IgD-negative memory B cell (primary cell): ENCODE results near the gene MAPK8. TPM values are rescaled to one million over a fixed set of nuclear protein-coding genes. Genes with fewer than 3 reads are reported as not detected.

Source experiments
- H3K27ac Mint-ChIP-seq, 3 donors: one replicate each; pipeline ENCODE4 v1.8.0; 2020 to 2022; ENCODE audit warnings: mild to moderate bottlenecking in 3 of 3, mixed read lengths in 3 of 3, moderate library complexity in 1 of 3
- H3K27me3 Mint-ChIP-seq: one replicate; pipeline ENCODE4 v1.8.0; 2021; ENCODE audit warnings: mixed read lengths
- H3K36me3 Mint-ChIP-seq: one replicate; pipeline ENCODE4 v1.8.0; 2020; ENCODE audit warnings: mild to moderate bottlenecking, mixed read lengths
- H3K4me1 Mint-ChIP-seq, 3 donors: one replicate each; pipeline ENCODE4 v1.8.0; 2020 to 2022; ENCODE audit warnings: mixed read lengths in 3 of 3, mild to moderate bottlenecking in 1 of 3
- H3K4me3 Mint-ChIP-seq, 4 donors: one replicate each; pipeline ENCODE4 v1.8.0; 2020 to 2022; ENCODE audit warnings: mild to moderate bottlenecking in 4 of 4, mixed read lengths in 4 of 4, moderate library complexity in 3 of 4
- H3K9me3 Mint-ChIP-seq, 3 donors: one replicate each; pipeline ENCODE4 v1.8.0; 2020 to 2021; ENCODE audit warnings: mixed read lengths in 3 of 3, mild to moderate bottlenecking in 1 of 3
- polyA plus RNA-seq: library from polyadenylated mRNA; unstranded; fragments of 300-500 nt; fragmentation: Illumina TruSeq; gene quantifications from one replicate; pipeline ENCODE4 v1.2.3, GENCODE V29; 2021

The MAPK8 gene
- polyA plus RNA-seq, 1 donor from 2014 or later = 9.3 TPM

DNA sequence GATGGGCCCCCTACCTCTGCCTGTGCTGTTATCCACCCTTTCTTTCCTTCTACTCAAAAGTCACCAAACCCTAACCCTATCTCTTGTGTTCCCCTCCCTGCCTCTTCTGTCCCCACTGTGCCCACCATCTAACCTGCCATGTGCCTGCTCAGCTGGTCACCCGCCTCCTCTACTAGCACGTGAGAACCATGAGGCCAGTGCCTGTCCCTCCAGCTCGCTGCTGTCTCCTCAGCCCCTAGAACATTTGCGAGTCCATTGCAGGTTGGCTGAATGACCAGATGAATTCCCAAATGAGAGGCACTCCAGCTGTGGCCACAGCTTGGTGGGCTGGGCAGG, 169.4 kb downstream of the MAPK8 start:
- peaks cover 0 to 2% (median 0%) of the 10 kb centered on the region in 3 donors for H3K9me3 Mint-ChIP-seq
- H3K4me3 Mint-ChIP-seq = no peak overlapping the region
- no peak overlapping the region for H3K27ac Mint-ChIP-seq
- H3K36me3 Mint-ChIP-seq = no peaks in the 10 kb centered on the region
- no peaks in the 10 kb centered on the region for H3K4me1 Mint-ChIP-seq
- peaks cover 6% of the 10 kb centered on the region for H3K27me3 Mint-ChIP-seq

DNA sequence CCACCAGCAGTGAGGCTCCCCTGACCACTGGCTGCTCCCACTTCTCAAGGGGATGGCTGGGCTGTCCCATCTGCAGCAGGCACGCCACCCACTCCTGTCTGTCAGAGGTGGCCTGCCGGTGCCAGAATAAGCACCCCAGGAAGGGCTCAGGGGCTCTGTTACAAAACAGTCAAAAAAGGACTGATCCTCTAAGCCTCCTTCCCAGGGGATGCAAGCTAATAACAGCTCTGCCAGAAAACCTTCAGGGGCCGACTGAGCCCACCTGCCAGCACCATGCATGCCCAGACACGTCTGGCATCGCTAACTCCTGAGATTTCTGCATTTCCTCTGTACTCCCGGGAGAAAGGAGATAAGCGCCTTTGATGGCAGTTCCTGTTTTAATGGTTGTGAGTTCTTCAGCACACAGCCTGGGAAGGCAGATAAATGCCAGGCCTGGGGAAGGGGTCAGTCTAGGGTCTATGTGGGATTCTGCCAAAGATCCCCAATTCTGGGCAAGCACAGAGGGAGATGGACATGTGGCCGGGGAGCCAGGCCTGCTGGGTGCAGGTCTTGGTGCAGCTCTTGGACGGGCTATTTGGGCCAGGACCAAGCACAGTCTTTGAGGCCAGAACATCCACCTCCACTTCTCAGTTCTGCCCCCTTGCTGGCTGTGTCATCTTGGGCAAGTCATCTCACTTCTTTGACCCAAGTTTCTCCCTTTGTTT, 170.0 kb downstream of the MAPK8 start:
- Mint-ChIP-seq H3K27me3 (peaks cover 6% of the 10 kb centered on the region), H3K9me3 (peaks cover 0 to 2% (median 0%) of the 10 kb centered on the region in 3 donors), H3K36me3 (no peaks in the 10 kb centered on the region), H3K4me3 (no peak overlapping the region), H3K27ac (no peak overlapping the region), H3K4me1 (no peaks in the 10 kb centered on the region)

DNA sequence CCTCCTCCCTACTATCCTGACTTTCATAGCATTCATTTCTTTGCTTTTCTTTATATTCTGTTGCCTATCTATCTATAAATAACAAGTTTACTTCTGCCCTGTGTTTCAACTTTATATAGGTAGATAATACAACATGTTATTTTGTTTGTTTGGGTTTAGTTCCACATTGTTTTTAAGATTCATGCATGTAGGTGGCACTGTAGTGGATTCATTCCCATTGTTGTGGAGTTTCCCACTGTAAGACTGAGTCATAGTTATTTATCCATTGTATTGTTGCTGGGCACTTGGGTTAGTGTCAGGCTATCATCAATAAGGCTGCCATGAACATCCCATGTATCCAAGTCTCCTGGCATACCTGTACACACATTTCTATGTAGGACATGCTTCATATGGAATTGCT, 170.7 kb downstream of the MAPK8 start:
- no peak overlapping the region for H3K4me3 Mint-ChIP-seq
- H3K27me3 Mint-ChIP-seq = peaks cover 6% of the 10 kb centered on the region
- H3K4me1 Mint-ChIP-seq = no peaks in the 10 kb centered on the region
- H3K36me3 Mint-ChIP-seq = no peaks in the 10 kb centered on the region
- no peak overlapping the region for H3K27ac Mint-ChIP-seq
- H3K9me3 Mint-ChIP-seq = peaks cover 0 to 2% (median 0%) of the 10 kb centered on the region in 3 donors

DNA sequence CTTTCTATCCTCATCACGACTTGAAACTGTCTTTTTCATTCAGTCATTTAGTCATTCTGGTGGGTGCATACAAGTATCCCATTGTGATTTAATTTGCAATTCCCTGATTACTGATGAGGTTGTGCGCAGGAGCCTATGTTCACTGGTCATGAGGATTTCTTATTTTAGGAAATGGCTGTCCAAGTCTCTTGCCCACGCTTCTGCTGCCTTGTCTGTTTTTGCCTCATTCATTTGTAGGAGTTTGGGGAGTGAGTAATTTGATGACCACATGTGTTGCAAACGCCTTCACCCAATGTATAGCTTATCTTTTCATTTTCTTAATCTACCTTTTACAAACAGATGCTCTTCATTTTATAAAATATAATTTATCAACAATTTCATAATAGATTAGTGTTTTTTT, 171.1 kb downstream of the MAPK8 start:
- no peaks in the 10 kb centered on the region for H3K4me1 Mint-ChIP-seq
- H3K4me3 Mint-ChIP-seq = no peak overlapping the region
- H3K27me3 Mint-ChIP-seq = peaks cover 6% of the 10 kb centered on the region
- peaks cover 0 to 2% (median 0%) of the 10 kb centered on the region in 3 donors for H3K9me3 Mint-ChIP-seq
- H3K27ac Mint-ChIP-seq = peak overlapping the region in 1 of 3 donors; percentile 69
- no peaks in the 10 kb centered on the region for H3K36me3 Mint-ChIP-seq

DNA sequence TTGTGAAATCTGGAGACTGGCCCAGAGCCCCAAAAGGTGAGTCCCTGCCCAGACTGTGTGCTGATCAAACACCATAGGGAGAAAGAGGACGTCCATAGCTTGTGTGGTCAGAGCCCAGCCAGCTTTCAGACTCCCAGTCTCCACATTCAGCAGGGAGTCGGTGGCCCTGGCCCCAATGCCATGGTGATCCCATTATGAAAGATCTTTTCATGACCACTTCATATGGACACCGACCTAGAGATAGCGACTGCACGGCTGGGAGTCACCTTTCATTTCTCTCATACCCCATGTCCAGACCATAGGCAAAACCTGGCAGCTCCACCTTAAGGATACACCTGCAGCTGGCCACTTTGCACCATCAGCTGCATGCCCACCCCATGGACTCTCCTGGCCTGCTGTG, 172.0 kb downstream of the MAPK8 start:
- peaks cover 0 to 2% (median 0%) of the 10 kb centered on the region in 3 donors for H3K9me3 Mint-ChIP-seq
- H3K4me1 Mint-ChIP-seq = no peaks in the 10 kb centered on the region
- no peaks in the 10 kb centered on the region for H3K36me3 Mint-ChIP-seq
- H3K4me3 Mint-ChIP-seq = no peak overlapping the region
- H3K27me3 Mint-ChIP-seq = peaks cover 6% of the 10 kb centered on the region
- no peak overlapping the region for H3K27ac Mint-ChIP-seq

DNA sequence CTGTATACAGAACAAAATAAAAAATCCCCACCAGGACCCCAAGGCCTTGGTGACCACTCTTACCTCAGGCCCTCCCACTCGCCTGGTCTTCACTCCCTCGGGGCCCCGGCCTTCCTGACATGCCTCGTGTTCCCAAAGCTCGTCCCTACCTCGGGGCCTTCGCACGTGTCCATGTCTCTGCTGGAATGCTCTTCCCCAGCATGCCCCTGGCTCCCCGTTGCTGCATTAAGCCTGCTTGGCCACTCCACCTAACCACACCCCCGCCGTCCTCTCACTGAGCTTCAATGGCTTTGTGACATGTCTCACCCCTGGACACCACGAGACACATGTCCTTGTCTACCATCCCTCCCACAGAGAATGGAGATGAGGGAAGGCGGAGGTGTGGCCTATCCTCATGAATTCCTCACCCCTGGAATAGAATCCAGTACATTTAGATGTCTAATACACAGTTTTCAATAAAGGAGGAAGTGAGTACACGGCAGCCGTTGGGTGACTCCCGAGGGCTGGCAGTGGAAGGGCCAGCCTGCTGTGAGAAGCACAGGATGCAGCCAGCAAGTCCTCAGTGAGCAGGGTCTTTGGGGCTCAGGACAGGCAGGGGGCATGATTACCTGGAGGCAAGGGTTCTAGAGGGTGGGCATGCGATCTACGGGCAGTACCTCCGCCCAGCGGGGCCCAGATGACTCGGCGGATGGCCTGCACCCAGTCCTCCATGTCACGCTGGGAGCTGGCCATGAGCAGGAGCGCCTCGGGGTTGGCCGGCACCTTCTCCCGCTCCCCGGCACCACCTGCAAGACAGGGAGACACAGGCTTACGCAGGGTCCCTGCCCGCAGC, 172.7 kb downstream of the MAPK8 start:
- no peak overlapping the region for H3K27ac Mint-ChIP-seq
- H3K9me3 Mint-ChIP-seq = peaks cover 0 to 2% (median 0%) of the 10 kb centered on the region in 3 donors
- H3K27me3 Mint-ChIP-seq = peaks cover 6% of the 10 kb centered on the region
- no peaks in the 10 kb centered on the region for H3K4me1 Mint-ChIP-seq
- H3K36me3 Mint-ChIP-seq = no peaks in the 10 kb centered on the region
- no peak overlapping the region for H3K4me3 Mint-ChIP-seq

DNA sequence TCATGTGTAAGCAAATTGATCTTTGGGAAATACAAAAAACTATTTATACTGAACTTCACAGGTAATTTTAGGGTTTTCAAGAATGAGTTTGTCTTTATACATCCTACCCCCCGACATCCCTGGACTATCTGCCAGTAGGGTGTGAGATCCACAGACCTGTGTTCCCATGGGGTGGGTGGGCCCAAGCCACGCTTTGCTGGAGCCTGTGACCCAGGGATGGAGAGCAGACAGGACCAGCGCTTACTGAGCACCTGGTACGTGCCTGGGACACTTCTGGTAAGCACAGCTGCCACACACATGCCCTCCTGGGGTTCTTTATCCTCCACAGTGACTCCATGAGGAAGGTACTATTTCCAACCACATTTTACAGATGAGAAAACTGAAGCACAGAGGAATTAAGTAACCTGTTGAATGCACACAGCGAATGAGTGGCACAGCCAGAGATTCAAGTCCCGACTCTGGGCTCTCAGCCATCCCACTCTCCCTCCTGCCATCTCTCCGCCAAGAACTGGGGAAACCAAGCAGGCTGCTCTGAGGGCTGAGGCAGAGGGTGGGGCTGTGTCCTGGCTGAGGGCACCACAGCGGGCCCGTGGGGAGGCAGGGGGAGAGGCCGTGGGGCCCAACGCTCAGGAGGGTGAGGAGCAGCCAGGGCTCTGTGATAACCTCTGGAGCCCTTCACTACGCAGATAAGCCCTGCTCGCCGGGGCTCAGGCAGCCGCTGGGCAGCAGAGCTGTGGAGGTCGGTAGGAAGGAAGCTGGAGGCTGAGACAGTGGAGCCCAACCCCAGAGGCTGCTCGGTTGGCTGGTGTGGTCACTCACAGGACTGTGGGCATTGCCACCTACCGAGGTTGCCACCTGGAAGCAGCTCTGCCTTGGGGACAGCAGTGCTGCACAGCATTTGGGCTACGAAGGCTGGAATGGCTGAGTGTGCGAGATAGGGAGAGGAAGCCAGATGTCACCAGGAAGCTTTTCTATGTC, 174.2 kb downstream of the MAPK8 start:
- peaks cover 0 to 2% (median 0%) of the 10 kb centered on the region in 3 donors for H3K9me3 Mint-ChIP-seq
- H3K27me3 Mint-ChIP-seq = peaks cover 7% of the 10 kb centered on the region
- no peak overlapping the region for H3K4me3 Mint-ChIP-seq
- no peaks in the 10 kb centered on the region for H3K4me1 Mint-ChIP-seq
- no peak overlapping the region for H3K27ac Mint-ChIP-seq
- H3K36me3 Mint-ChIP-seq = no peaks in the 10 kb centered on the region

DNA sequence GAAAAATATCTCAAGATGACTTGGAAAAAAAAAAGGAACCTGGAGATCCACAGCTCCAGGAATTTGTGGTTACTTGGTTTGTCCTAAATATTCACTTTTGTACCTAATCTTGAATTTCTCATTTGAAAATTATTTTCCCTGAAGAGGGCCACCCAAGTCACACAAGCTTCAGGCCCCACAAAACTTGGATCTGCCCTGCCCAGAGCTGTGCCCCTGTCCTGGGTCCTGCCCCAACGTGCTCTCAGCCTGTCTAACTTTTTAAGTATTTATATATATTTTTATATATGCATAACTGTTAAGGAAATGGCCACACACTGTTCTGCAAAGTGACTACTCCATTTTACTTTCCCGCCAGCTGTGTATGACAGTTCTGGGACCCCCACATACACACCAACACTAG, 174.9 kb downstream of the MAPK8 start:
- no peaks in the 10 kb centered on the region for H3K36me3 Mint-ChIP-seq
- peaks cover 0 to 2% (median 0%) of the 10 kb centered on the region in 3 donors for H3K9me3 Mint-ChIP-seq
- no peak overlapping the region for H3K4me3 Mint-ChIP-seq
- H3K4me1 Mint-ChIP-seq = no peaks in the 10 kb centered on the region
- H3K27ac Mint-ChIP-seq = no peak overlapping the region
- H3K27me3 Mint-ChIP-seq = peaks cover 6% of the 10 kb centered on the region

DNA sequence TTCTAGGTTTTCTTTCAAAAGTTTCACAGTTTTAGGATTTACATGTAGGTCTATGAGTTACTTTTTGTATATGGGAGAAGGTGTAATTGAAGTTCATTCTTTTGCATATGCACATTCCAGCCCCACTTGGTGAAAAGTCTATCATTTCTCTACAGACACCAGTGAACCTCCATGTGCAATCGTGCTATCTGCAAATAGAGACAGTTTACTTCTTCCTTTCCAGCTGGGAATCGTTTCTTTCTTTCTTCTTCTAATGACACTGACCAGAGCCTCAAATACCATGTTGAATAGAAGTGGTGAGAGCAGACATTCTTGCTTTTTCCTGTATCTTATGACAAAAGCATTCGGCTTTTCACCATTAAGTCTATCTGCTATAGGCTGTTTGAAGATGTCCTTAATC, 175.7 kb downstream of the MAPK8 start:
- H3K4me3 Mint-ChIP-seq = no peak overlapping the region
- peaks cover 9% of the 10 kb centered on the region for H3K27me3 Mint-ChIP-seq
- no peaks in the 10 kb centered on the region for H3K4me1 Mint-ChIP-seq
- no peaks in the 10 kb centered on the region for H3K36me3 Mint-ChIP-seq
- peaks cover 0 to 5% (median 0%) of the 10 kb centered on the region in 3 donors for H3K9me3 Mint-ChIP-seq
- no peak overlapping the region for H3K27ac Mint-ChIP-seq

DNA sequence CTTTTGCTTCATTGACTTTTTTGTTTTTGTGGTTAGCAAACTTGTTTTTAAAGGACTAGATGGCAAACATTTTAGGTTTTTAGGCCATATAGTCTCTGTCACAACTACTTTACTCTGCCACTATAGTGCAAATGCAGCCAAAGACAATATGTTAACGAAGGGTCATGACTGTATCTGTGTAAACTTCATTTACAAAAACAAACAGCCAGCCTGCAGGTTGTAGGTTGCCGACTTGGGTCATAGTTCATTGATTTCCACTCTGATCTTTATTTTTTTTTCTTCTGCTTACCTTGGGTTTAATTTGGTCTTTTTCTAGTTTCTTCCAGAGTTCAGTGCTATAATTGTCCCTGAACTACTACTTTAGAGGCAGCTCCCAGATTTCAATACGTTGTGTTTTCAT, 178.4 kb downstream of the MAPK8 start:
- no peaks in the 10 kb centered on the region for H3K36me3 Mint-ChIP-seq
- no peak overlapping the region for H3K4me3 Mint-ChIP-seq
- H3K9me3 Mint-ChIP-seq = peaks cover 0 to 7% (median 2%) of the 10 kb centered on the region in 3 donors
- peaks cover 10% of the 10 kb centered on the region for H3K27me3 Mint-ChIP-seq
- no peak overlapping the region for H3K27ac Mint-ChIP-seq
- no peaks in the 10 kb centered on the region for H3K4me1 Mint-ChIP-seq

DNA sequence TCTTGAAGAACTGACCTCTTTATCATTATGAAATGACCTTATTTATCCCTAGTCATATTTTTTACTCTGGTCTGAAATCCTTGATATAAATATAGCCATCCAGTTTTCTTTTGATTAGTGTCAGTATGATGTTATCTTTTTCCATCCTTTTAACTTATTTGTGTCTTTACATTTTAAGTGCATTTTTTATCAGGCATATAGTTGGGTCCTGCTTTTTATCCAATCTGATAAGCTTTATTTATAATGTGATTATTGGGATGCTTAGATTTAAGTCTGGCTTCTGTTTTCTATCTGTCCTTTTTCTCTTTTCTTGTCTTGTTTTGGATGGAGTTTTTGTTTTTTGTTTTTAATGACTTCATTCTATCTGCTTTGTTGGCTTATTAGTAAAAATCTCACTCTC, 179.2 kb downstream of the MAPK8 start:
- H3K4me1 Mint-ChIP-seq = no peaks in the 10 kb centered on the region
- H3K27ac Mint-ChIP-seq = no peak overlapping the region
- H3K4me3 Mint-ChIP-seq = no peak overlapping the region
- H3K36me3 Mint-ChIP-seq = no peaks in the 10 kb centered on the region
- H3K9me3 Mint-ChIP-seq = peaks cover 0 to 7% (median 2%) of the 10 kb centered on the region in 3 donors
- peaks cover 12% of the 10 kb centered on the region for H3K27me3 Mint-ChIP-seq

DNA sequence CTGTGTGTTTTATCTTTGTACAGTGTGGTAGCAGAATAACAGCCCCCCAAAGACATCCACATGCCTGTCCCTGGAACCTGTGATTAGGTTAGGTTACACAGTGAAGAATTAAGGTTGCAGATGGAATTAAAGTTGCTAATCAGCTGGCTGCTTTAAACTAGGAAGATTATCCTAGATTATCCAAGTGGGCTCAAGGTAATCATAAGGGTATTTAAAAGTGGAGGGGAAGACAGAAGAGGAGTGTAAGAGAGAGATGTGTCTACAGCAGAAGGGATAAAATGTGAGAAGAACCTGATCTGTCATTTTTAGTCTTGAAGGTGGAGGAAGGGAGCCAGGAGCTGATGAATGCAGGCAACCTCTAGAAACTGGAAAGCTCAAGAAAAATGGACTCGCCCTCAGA, 180.8 kb downstream of the MAPK8 start:
- no peaks in the 10 kb centered on the region for H3K36me3 Mint-ChIP-seq
- no peaks in the 10 kb centered on the region for H3K4me1 Mint-ChIP-seq
- no peak overlapping the region for H3K27ac Mint-ChIP-seq
- no peak overlapping the region for H3K4me3 Mint-ChIP-seq
- H3K9me3 Mint-ChIP-seq = peaks cover 0 to 7% (median 2%) of the 10 kb centered on the region in 3 donors
- peaks cover 17% of the 10 kb centered on the region for H3K27me3 Mint-ChIP-seq
